GM23338 (cell line): Measurements from ENCODE around the gene APOL1. TPM values are rescaled to one million over a fixed set of nuclear protein-coding genes. Genes with fewer than 3 reads are reported as not detected.

Experiments
- ATAC-seq: fragments of 200-7000 bp; cut with Tn5 transposase; 3 replicates; pipeline ENCODE4 v1.9.1; 2020
- DNase-seq: peaks from one replicate; pipeline ENCODE4 v3.0.0-alpha.2; 2015; ENCODE audit warnings: low spot score
- H2AFZ ChIP-seq: fragments of 200-600 bp; sonication (generic); 2 replicates; pipeline ENCODE4 v1.8.0; 2016; ENCODE audit warnings: antibody characterized with exemption, mild to moderate bottlenecking, moderate library complexity
- H3F3A ChIP-seq: fragments of 200-600 bp; sonication (generic); replicated peaks from 2 replicates; pipeline ENCODE4 v1.8.0; 2017; ENCODE audit warnings: antibody characterized with exemption, mixed run types, low read depth
- H3K27ac ChIP-seq: fragments of 200-600 bp; sonication (generic); 2 replicates; pipeline ENCODE4 v1.6.1; 2016; ENCODE audit warnings: low read depth
- H3K27me3 ChIP-seq: fragments of 200-600 bp; sonication (generic); 2 replicates; pipeline ENCODE4 v1.8.0; 2016; ENCODE audit warnings: mild to moderate bottlenecking, mixed run types, moderate library complexity; ENCODE audit not compliant: insufficient read depth
- H3K36me3 ChIP-seq: fragments of 200-600 bp; sonication (generic); 2 replicates; pipeline ENCODE4 v1.8.0; 2016; ENCODE audit warnings: mild to moderate bottlenecking; ENCODE audit not compliant: insufficient read depth
- H3K4me1 ChIP-seq: fragments of 200-600 bp; sonication (generic); 2 replicates; pipeline ENCODE4 v1.8.0; 2016; ENCODE audit warnings: mild to moderate bottlenecking, moderate library complexity; ENCODE audit not compliant: insufficient read depth
- H3K4me2 ChIP-seq: fragments of 200-600 bp; sonication (generic); 2 replicates; pipeline ENCODE4 v1.7.1; 2017; ENCODE audit warnings: mixed run types
- H3K4me3 ChIP-seq: fragments of 200-600 bp; sonication (generic); 2 replicates; pipeline ENCODE4 v1.6.1; 2016; ENCODE audit warnings: mixed run types
- H3K79me2 ChIP-seq: fragments of 200-600 bp; sonication (generic); replicated peaks from 2 replicates; pipeline ENCODE4 v1.8.0; 2017; ENCODE audit warnings: mild to moderate bottlenecking; ENCODE audit not compliant: insufficient read depth
- H3K9me2 ChIP-seq: fragments of 200-600 bp; sonication (generic); 2 replicates; pipeline ENCODE4 v1.8.0; 2017; ENCODE audit not compliant: insufficient read depth
- H4K20me1 ChIP-seq: fragments of 200-600 bp; sonication (generic); replicated peaks from 2 replicates; pipeline ENCODE4 v1.8.0; 2017; ENCODE audit warnings: mild to moderate bottlenecking; ENCODE audit not compliant: insufficient read depth
- H3K27ac Mint-ChIP-seq: 2 replicates; pipeline ENCODE4 v1.8.0; 2020; ENCODE audit warnings: inconsistent platforms, mild to moderate bottlenecking, moderate library complexity, mixed read lengths
- H3K27me3 Mint-ChIP-seq: 3 replicates; pipeline ENCODE4 v1.8.0; 2022; ENCODE audit warnings: low read depth, mild to moderate bottlenecking, moderate library complexity, mixed read lengths, inconsistent platforms; ENCODE audit not compliant: insufficient read depth, poor library complexity
- H3K36me3 Mint-ChIP-seq: 3 replicates; pipeline ENCODE4 v1.8.0; 2021; ENCODE audit warnings: low read depth, mild to moderate bottlenecking, inconsistent platforms, moderate library complexity, mixed read lengths
- H3K4me1 Mint-ChIP-seq: 3 replicates; pipeline ENCODE4 v1.8.0; 2020; ENCODE audit warnings: mild to moderate bottlenecking, inconsistent platforms, mixed read lengths
- H3K4me3 Mint-ChIP-seq: 3 replicates; pipeline ENCODE4 v1.8.0; 2021; ENCODE audit warnings: moderate library complexity, mild to moderate bottlenecking, inconsistent platforms, mixed read lengths
- H3K9me3 Mint-ChIP-seq: 3 replicates; pipeline ENCODE4 v1.8.0; 2020; ENCODE audit warnings: moderate library complexity, mild to moderate bottlenecking, inconsistent platforms, mixed read lengths
- STAT1 ChIP-seq: IDR thresholded peaks from one replicate; pipeline ENCODE4 v1.6.1; 2016; ENCODE audit warnings: antibody characterized with exemption; ENCODE audit not compliant: unreplicated experiment
- polyA plus RNA-seq: library from polyadenylated mRNA; unstranded; fragments of >200 nt; fragmentation: Nextera tagmentation; extraction: Ambion mirVana; gene quantifications from 2 replicates; pipeline ENCODE4 v1.2.1, GENCODE V29; 2016
- total RNA-seq: library from RNA; depleted of rRNA; stranded (reverse); fragments of >200 nt; shearing (Covaris generic); gene quantifications from 2 replicates; pipeline ENCODE4 v1.2.3, GENCODE V29; 2014
- TF ChIP-seq, protein P1 (sequence below): fragments of 250-450 bp; sonication (Bioruptor Pico); IDR thresholded peaks from 2 replicates; pipeline ENCODE4 v1.5.0; 2020; ENCODE audit warnings: mild to moderate bottlenecking, moderate library complexity
- TF ChIP-seq, protein P2 (sequence below), 2 experiments: fragments of 200-600 bp in 1 of 2; sonication (generic) in 1 of 2; conservative IDR thresholded peaks; 2 replicates each; pipeline versions ENCODE4 v1.5.1 to v1.6.1; 2016 to 2017; ENCODE audit warnings: antibody characterized with exemption in 2 of 2, low read depth in 2 of 2, mild to moderate bottlenecking in 2 of 2, moderate library complexity in 1 of 2

The APOL1 gene
- total and polyA plus RNA-seq, 2 experiments from 2014 or later = 0.11 TPM; not detected in 1

DNA sequence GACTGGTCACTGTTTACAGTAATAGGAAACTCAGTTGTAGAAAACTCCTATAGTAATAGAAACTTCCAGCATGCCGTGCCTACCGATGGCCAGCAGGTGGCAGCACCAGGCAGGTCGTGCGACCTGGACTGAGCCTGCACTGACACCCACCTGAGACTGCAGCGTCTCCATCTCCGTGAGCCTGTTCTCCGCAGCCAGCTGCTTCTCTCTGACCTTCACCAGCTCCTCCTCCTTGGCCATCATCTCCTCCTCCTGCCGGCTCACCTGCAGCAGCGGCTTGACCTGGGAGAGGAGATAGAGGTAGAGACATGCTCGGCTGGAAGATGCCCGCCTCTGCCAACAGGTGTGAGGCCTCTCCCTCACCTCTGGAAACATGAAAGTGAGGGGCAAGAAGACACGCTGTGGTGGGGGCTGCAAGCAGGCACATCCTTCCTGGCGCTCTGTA, 48.5 kb downstream of the APOL1 start:
- H3K4me3 ChIP-seq = no peak overlapping the region
- peaks cover 3% of the 10 kb centered on the region; the same call in 1 of the 2 replicates for H3K79me2 ChIP-seq
- Mint-ChIP-seq H3K9me3 (no peaks in the 10 kb centered on the region), H3K36me3 (peaks cover 95% of the 10 kb centered on the region), H3K27ac (peak overlapping the region; percentile 9; the same call in 1 of the 2 replicates), H3K4me3 (no peak overlapping the region), H3K27me3 (peaks cover 9% of the 10 kb centered on the region), H3K4me1 (no peaks in the 10 kb centered on the region; the same call in 2 of the 3 replicates)
- H3K27ac ChIP-seq = no peak overlapping the region
- ATAC-seq = peak; percentile 98
- TF ChIP-seq, protein P1, sequence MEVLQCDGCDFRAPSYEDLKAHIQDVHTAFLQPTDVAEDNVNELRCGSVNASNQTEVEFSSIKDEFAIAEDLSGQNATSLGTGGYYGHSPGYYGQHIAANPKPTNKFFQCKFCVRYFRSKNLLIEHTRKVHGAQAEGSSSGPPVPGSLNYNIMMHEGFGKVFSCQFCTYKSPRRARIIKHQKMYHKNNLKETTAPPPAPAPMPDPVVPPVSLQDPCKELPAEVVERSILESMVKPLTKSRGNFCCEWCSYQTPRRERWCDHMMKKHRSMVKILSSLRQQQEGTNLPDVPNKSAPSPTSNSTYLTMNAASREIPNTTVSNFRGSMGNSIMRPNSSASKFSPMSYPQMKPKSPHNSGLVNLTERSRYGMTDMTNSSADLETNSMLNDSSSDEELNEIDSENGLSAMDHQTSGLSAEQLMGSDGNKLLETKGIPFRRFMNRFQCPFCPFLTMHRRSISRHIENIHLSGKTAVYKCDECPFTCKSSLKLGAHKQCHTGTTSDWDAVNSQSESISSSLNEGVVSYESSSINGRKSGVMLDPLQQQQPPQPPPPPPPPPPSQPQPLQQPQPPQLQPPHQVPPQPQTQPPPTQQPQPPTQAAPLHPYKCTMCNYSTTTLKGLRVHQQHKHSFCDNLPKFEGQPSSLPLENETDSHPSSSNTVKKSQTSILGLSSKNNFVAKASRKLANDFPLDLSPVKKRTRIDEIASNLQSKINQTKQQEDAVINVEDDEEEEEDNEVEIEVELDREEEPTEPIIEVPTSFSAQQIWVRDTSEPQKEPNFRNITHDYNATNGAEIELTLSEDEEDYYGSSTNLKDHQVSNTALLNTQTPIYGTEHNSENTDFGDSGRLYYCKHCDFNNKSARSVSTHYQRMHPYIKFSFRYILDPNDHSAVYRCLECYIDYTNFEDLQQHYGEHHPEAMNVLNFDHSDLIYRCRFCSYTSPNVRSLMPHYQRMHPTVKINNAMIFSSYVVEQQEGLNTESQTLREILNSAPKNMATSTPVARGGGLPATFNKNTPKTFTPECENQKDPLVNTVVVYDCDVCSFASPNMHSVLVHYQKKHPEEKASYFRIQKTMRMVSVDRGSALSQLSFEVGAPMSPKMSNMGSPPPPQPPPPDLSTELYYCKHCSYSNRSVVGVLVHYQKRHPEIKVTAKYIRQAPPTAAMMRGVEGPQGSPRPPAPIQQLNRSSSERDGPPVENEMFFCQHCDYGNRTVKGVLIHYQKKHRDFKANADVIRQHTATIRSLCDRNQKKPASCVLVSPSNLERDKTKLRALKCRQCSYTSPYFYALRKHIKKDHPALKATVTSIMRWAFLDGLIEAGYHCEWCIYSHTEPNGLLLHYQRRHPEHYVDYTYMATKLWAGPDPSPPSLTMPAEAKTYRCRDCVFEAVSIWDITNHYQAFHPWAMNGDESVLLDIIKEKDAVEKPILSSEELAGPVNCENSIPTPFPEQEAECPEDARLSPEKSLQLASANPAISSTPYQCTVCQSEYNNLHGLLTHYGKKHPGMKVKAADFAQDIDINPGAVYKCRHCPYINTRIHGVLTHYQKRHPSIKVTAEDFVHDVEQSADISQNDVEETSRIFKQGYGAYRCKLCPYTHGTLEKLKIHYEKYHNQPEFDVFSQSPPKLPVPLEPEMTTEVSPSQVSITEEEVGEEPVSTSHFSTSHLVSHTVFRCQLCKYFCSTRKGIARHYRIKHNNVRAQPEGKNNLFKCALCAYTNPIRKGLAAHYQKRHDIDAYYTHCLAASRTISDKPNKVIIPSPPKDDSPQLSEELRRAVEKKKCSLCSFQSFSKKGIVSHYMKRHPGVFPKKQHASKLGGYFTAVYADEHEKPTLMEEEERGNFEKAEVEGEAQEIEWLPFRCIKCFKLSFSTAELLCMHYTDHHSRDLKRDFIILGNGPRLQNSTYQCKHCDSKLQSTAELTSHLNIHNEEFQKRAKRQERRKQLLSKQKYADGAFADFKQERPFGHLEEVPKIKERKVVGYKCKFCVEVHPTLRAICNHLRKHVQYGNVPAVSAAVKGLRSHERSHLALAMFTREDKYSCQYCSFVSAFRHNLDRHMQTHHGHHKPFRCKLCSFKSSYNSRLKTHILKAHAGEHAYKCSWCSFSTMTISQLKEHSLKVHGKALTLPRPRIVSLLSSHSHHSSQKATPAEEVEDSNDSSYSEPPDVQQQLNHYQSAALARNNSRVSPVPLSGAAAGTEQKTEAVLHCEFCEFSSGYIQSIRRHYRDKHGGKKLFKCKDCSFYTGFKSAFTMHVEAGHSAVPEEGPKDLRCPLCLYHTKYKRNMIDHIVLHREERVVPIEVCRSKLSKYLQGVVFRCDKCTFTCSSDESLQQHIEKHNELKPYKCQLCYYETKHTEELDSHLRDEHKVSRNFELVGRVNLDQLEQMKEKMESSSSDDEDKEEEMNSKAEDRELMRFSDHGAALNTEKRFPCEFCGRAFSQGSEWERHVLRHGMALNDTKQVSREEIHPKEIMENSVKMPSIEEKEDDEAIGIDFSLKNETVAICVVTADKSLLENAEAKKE (CRISPR knock-in tag) = peak; percentile 89; the same call in 1 of the 2 replicates
- TF ChIP-seq STAT1 = no peak
- TF ChIP-seq, protein P2, sequence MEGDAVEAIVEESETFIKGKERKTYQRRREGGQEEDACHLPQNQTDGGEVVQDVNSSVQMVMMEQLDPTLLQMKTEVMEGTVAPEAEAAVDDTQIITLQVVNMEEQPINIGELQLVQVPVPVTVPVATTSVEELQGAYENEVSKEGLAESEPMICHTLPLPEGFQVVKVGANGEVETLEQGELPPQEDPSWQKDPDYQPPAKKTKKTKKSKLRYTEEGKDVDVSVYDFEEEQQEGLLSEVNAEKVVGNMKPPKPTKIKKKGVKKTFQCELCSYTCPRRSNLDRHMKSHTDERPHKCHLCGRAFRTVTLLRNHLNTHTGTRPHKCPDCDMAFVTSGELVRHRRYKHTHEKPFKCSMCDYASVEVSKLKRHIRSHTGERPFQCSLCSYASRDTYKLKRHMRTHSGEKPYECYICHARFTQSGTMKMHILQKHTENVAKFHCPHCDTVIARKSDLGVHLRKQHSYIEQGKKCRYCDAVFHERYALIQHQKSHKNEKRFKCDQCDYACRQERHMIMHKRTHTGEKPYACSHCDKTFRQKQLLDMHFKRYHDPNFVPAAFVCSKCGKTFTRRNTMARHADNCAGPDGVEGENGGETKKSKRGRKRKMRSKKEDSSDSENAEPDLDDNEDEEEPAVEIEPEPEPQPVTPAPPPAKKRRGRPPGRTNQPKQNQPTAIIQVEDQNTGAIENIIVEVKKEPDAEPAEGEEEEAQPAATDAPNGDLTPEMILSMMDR (conservative IDR thresholded peaks at IDR 0.05; ENCODE audit: low read depth in 2 of 2) = peak; percentile 94 to 95
- H3K4me1 ChIP-seq = no peaks in the 10 kb centered on the region
- H3K4me2 ChIP-seq = no peak overlapping the region
- no peaks in the 10 kb centered on the region for H3K27me3 ChIP-seq
- H4K20me1 ChIP-seq = peaks cover 7% of the 10 kb centered on the region
- DNase-seq = peak; percentile 91
- H3F3A ChIP-seq = peaks cover 13% of the 10 kb centered on the region; the same call in 1 of the 2 replicates
- peaks cover 57% of the 10 kb centered on the region for H3K36me3 ChIP-seq
- no peaks in the 10 kb centered on the region for H3K9me2 ChIP-seq
- no peak overlapping the region for H2AFZ ChIP-seq
